Pulmonary artery endothelial cell (primary cell): ENCODE measurements around the gene OTOF. TPM values are rescaled to one million over a fixed set of nuclear protein-coding genes. Genes with fewer than 3 reads are reported as not detected.

Experiments used
- DNase-seq: peaks from one replicate; pipeline ENCODE4 v3.0.0-alpha.2; 2011; ENCODE audit warnings: low read depth, low spot score
- total RNA-seq: library from RNA; depleted of rRNA; stranded (reverse); fragments of >200 nt; gene quantifications from 2 replicates; pipeline ENCODE4 v1.2.3, GENCODE V29; 2014

OTOF gene
- total RNA-seq, 1 donor from 2014 or later: 0.26 TPM

DNA sequence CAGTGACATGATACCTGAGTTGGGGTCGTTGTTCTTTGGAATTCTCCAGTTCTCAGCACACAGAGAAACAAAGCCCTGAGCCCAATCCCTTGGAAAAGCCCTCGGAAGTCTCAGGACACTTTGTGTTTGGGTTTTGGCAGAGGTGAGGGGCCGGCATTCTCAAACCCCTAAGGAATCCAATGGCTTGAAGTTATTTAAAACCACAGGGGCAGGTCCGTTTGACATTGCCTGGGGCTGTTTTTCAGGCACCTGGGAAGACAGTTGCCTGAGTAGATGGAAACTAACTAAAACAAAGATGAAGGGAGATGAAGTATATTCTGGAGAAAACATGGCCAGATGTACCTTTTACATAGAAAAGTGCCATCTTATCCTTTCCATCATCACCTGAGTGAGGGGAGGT is 22.5 kb upstream of the OTOF start:
- DNase-seq: no peak

DNA sequence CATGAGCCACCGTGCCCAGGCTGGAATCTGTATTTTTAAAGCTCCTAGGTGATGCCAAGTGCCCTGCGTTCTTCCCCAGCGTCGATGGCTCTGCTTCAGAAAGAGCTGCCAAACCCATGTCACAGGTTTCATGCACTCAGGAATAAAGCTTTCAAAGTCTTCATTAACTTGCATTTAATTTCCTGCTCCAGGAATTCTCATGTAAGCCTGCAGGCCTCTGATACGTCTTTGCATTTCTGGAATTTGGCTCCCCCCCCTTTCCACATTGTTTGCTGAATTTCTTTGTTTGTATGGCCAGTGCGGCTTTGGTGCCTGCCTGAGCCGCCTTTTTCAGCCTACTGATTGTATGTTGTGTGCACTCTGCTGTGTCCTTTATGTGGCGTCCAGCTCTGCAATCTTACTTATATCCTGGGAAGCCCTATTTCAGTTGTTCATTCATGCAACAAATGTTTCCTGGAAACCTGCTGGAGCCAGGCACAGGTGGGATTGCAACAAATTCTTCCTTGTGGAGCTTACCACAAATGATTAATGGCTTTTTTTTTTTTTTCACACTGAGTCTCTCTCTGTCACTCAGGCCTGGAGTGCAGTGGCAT is 17.9 kb upstream of the OTOF start:
- DNase-seq: no peak

DNA sequence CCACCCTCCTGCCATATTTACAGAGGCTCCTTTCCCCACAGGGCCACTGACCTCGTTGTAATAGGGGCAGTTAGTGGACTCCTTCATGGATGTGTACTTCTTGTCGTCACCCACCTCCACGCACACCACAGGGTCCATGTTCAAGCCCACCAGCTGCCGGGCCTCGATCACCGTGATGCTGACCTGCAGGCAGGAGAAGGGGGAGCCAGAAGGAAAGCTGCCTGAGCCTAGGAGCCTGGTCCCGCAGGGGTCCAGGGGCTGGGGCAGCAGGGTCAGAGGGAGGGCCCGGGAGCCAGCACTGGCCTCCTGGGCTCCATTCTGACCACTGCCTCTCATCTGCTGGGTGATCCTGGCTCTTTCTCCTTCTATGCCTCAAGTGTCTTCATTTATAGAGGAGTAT is 17.0 kb upstream of the OTOF start:
- no peak for DNase-seq

DNA sequence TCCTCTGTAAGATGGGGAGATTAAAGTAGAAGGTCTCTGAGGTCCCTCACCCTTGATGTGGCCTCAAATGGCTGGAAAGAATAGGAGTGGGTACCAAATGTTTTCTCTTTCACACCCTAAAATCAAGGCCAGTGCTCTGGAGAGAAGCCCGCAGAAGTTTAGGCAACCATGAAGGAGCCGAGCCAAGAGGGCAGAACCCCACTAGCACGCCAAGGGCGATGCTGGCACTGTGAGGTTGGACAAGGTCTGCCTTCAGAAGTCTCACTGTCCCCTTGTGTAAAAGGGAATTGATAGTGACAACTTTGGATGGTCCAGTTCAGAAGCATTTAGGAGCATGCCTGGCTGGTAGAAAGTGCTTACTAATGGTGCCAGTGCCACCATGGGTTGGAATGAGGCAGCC is 16.3 kb upstream of the OTOF start:
- no peak for DNase-seq

DNA sequence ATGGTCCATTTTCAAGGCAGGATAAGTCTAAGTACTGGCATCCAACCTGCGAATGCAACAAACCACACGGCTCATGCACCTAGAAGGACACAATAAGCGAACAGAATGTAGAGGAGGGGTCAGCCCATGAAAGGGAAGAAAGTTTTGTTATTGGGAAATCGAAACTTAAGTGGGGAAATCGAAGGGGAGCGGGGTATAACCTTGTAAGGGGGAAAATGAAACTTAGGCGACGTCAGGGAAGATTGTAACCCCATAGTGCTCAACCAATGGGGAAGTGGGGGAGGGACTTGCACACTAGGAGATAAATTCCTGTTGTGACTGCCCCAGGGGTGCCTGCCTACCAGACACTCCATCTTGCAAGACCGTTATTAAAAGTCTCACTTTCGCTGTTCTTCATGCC is 15.6 kb upstream of the OTOF start:
- DNase-seq: no peak

DNA sequence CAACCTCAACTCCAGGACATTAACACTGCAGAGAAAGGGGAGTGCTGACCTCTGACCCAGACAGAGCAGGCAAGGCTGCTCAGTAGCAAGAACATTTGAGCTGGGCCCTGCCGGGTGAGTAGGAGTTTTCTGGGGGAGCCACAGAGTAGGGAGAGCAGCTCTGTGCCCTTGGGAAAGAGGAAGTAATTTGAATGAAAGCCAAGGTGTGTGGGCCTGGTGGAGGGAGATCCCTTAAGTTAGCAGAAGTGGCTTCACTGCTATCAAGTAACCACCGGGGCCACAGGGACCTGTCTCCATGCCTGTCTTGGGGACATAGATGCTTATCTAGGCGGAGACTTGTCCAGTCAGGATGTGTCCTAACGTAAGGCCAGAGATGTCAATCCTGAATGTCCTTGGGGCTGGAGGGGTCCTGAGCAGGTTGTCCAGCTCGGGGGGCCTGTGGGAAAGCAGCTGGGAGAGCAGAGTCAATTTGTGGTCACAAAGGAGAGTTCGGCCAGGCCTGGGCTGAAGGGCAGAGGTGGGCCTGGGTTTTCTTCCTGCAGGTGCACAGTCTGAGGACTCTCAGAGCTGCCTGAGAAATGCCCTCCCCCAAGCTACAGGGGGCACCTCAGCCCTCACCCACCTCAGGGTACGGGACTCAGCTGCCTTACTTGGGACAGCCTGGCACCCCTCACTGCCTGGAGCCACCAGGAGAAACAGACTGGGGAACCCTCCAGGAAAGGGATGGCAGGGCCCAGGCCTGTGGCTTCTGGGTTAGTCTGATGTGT is 15.0 kb upstream of the OTOF start:
- no peak for DNase-seq

DNA sequence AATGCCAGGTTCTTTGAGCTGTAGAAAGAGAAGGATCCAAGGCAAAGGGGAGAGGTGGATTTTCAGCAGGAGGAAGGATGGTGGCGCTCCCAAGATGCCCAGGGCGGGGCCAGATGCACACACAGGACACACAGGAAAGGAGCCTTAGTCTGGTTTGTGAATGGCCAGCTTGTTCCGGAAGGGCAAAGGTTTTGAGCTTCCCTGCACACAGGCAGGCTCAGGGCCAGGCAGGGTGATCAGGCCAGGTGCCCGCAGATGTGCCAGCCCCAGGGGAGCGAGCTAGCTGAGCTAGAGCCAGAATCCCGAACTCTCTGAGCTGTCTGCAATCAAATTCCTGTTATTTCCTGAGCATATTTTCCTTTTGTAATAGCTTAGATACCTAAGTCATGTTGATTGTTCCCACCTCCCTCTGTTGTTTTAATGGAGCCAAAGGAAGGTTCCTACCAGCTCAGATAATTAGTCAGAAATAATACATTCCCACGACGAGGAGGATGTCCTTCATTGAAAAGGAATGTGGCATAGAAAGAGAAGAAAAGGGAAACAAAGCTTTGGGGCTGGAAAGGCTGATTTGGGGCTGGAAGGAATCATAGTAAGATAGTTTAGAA is 13.7 kb upstream of the OTOF start:
- peak; percentile 74 for DNase-seq

DNA sequence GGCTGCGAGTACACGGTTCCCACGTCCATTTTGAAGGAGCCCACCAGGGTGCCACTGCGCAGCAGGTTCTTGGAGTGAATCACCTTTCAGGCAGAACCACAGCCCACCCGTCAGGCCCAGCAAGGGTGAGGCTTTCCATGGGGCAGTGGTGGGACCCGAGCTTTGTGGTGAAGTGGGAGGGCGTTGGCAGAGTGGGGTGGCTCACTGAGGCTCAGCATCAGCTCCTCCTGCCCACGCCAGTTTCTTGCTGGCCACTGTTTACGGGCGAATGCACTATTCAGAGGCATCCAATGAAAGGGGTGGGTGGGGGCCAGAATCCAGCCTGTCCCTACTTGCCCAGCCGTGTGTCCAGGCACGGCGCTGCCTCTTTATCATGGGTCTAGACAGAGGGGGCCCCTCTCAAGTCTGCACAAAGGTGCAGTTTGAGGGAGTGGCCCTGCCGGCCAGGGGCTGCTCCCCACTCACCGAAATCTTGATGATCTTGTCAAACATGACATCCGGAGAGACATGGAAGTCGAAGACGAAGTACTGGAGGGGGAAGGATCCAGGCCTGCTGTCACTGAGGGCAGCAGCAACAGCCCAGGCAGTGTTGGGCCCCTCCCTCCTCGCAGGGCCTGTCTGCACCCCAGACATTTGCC is 11.4 kb upstream of the OTOF start:
- DNase-seq: no peak

DNA sequence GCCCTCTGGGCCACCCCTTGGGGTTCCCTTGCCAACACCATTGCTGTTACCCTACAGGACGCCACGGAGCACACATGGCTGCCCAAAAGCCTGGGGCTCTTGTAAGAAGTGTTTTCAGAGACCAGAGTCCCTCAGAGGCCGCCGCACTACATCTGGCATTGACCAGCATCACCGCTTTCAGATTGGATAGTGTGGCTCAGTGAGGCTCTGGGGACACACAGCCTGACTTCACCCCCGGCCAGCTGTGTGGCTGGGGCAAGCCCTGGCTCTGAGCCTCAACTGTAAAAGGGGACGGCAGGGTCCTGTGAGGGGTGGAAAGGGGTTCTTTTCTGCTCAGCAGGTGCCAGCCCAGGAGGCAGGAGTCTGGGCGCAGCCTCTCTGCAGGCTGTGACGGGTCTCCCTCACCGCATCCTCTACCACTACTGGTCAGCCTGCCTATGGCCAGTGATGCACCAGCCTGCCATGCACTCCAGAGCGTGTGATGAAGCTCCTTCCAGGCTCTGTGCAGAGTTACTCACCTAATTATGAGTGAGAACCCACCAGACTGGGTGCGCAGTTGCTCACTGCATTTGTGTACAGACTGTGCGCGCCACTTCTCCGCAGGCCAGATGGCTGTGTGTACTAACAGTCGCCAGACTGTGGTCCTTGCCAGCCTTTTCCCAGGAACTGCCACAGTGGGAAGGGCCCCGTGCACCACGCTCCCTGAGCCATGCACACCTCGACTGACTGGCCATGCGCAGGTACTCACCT is 10.7 kb upstream of the OTOF start:
- no peak for DNase-seq

DNA sequence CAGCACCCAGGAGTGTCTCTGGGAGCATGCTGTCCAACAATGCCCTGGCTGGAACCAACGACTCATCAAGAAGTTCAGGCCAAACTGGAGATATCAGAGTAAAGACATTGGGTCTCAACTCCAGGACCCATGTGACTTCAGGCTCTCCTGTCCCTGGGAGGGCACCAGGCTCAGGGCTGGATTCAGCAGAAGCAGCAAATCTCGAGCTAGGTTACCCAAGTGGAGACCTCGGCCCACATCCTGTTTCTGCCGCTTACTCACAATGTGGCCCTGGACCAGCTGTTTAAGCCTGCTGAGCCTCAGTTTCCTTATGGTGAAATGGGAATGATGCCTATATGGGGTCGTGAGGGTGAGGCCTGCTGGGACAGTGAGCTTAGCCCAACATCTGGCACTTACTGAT is 9.3 kb upstream of the OTOF start:
- DNase-seq: no peak

DNA sequence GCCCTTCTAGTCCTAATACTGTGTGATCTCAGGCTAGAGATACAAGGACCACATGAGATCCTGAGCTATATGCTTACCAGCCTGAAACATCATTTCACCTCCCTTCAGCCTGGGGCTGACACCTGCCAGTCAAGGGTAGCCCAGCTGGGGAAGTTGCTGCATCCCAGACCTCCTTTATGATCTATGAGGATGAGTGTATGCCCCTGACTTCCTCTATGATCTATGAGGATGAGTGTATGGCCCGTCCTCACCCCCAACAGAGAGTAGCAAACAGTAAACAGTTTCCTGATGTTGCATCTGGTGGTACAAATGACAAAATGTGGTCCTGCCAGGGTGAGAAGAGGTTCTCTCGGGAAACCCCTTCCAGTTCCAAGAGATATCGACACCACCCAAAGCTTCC is 8.9 kb upstream of the OTOF start:
- DNase-seq: no peak

DNA sequence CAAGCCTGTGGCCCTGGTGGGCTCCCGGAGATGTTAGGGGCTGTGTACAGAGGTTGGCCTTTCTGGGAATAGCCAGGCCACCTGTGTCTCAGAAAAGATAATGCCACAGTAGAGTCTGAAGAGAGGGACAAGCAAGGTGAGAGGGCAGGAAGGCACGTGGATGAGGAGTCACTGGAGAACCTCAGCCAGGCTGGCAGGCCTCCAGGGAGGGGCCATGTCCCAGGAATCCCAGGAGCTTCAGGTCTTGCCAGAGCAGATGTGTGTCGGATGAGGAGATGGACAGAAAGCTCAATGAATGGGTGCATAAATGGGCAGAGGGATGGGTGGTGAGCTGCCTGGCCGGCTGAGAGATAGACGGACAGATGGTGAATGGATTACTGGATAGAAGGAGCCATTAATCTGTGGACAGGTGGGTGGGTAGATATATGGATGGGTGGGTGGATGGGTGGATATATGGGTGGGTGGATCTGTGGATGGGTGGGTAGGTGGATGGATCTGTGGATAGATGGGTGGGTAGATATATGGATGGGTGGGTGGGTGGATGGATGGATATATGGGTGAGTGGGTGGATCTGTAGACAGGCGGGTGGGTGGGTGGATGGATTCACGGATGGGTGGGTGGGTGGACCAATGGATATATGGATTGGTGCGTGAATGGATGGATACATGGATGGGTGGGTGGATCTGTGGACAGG is 7.9 kb upstream of the OTOF start:
- no peak for DNase-seq

DNA sequence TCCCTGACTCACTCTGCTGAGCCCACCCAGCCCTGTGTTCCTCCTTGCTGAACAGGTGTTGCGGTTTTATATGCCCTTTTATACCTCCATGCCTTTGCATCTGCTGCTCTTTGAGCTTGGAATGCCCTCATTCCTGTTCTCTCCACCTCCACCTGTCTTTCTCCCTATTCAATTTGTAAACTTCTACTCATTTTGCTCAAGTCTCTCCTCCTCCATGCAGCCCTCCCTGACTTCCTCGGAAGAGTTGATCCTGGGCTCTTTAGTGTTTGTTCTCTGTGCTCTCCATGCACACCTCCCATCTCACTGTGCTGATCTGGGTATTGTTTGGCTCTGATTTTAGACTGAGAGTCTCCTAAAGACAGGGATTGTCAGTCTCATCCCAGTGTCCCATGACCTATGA is 7.2 kb upstream of the OTOF start:
- no peak for DNase-seq

DNA sequence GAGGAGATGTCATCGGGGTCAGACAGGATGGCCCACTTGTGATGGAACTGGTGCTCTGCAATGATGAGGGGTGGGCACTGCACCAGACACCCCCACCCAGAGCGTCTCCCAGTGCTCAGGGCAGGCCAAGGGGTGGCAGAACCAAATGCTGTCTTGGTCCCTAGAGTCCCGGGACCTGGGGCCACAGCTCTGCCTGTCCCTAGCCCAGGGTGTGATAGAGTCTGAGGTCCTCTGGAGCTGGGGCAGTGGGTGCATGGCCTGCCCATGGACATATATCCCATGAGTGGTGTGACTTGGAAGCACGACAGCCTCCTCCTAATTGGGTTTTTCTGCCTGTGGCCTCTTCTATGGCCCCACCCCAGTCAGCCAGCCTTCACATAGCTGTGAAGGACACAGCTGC is 6.7 kb upstream of the OTOF start:
- no peak for DNase-seq

DNA sequence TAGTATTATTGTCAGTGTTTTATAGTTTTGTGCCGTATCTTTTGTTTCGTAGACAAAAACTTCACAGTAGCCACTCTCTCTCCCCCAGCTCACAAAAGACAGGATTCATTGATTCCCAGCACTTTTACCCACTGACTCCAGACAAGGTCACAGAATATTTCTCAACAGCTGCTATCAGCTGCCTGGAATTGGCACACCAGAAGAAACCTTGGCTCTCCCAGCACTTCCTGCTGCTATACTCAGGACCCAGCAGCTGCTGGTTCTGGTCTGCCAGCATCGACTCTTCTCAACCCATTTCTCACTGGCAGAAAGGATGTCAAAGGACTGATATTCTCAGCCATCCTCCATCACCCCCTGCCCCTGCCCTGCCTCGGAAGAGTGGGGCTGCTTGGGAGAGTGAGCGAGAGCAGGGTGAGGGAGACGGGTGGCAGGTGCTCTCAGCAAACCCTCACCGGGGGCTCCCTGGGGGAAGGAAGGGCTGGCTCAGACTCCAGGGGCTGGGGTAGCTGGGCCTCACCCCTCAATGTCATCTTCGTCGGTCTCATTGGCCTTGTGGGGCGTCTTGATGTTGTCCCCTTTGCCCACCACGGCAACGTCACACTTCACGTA is 6.1 kb upstream of the OTOF start:
- DNase-seq: no peak

DNA sequence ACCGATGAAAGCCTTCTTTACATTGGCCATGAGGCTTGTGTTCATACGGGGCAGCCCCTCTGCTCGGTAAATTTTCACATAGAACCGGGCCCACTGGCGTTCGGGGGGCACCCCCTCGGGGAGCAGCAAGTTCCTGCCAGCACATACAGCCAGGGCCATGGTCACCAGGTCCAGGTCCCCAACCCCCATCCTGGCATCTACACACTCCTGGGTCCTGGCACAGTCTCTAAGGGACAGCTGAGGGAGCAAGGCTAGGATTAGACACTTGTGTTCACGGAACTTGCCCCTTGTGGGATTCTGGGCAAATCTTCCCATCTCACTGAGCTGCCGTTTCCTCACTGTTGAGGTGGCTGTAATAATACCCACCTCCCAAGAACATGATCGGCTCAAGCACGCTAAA is 5.6 kb upstream of the OTOF start:
- DNase-seq: no peak

DNA sequence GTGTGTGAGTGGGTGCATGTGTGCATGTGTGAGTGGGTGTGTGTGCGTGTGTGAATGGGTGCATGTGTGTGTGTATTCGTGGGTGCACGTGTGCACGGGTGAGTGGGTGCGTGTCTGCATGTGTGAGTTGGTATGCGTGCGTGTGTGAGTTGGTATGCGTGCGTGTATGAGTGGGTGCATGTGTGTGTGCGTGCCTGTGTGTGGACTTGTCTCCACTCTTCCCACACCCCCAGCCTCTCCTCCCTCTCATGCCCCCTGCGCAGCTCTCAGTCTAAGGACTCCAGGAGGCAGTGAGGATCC is 5.1 kb upstream of the OTOF start:
- DNase-seq: no peak

DNA sequence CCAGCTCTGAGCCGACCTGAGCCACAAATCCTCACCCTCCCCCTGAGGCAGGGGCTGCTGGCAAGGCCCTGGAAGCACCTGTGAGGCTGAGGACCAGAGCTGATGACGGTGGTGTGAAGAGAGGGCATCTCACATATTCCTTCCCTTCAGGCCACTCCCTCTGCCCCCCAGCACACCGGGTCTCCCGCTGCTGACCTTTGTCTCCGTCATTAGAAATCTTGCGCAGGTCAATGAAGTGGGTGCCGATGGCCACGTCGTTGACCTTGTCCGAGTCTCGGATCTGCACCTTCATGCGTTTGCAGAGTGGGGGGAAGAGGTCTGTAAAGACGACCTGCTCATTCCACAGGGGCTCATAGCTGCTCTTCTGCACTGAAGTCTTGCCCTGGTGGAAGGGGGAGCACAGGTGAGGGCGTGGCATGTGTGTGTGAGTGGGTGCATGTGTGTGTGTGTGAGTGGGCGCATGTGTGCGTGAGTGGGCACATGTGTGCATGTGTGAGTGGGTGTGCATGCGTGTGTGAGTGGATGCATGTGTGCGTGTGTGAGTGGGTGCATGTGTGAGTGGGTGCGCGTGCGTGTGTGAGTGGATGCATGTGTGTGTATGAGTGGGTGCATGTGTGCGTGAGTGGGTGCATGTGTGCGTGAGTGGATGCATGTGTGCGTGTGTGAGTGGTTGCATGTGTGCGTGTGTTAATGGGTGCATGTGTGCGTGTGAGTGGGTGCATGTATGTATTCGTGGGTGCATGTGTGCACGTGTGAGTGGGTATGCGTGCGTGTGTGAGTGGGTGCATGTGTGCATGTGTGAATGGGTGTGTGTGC is 4.5 kb upstream of the OTOF start:
- DNase-seq: no peak

DNA sequence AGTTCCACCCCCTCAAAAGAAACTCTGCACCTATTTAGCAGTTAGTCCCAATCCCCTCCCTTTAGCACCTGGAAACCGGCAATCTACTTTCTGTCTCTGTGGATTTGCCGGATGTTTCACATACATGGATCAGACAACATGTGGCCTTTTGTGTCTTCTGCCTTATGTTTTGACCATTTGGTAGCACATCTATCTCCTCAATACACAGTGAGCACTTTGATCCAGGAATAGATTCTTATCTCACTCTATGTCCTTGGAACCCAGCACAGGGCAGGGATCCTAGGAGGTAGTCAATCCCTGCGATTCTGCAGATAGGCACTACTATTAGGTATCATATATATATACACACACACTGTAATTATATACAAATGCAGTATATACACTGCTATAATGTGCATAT is 3.8 kb upstream of the OTOF start:
- DNase-seq: no peak
